Activated CD8-positive, alpha-beta memory T cell treated with anti-CD3 and anti-CD28 coated beads for 36 hours (primary cell): ENCODE data around the gene FAM90A26. TPM values are rescaled to one million over a fixed set of nuclear protein-coding genes. Genes with fewer than 3 reads are reported as not detected.
"Not testable (repeated sequence)": the region's sequence is repeated elsewhere in the genome, so short reads cannot be mapped to it uniquely, and the experiment has no call there.

ENCODE experiments used
- CTCF ChIA-PET: fragments of 350-600 bp; sonication (Branson Sonifier 250); formaldehyde crosslinking; loops from one replicate; lab custom pipeline; 2021; ENCODE audit warnings: antibody characterized with exemption; lab: Charles Lee
- POLR2A ChIA-PET: fragments of 350-600 bp; sonication (Branson Sonifier 250); formaldehyde crosslinking; loops from one replicate; lab custom pipeline; 2021; ENCODE audit warnings: antibody characterized with exemption; lab: Charles Lee
- total RNA-seq, 2 experiments: library from RNA; stranded (reverse); gene quantifications; one replicate each; pipeline ENCODE4 v1.2.3, GENCODE V29; 2021

FAM90A26 gene
- total RNA-seq = not detected

- CTCF ChIA-PET, POLR2A ChIA-PET: not testable (repeated sequence)
These were observed at the start of gene FAM90A26 for GRCh38 chr4:9169791-9170459. TSS of gene FAM90A26 (plus strand) at chr4:9170409. CDS start at chr4:9173173, 2,764 bp downstream.

GRCh38 chr4:9122711-9123110, 47.5 kb upstream of the FAM90A26 start:
- CTCF ChIA-PET, POLR2A ChIA-PET: not testable (repeated sequence)

- CTCF ChIA-PET, POLR2A ChIA-PET: not testable (repeated sequence)
These were observed 46.6 kb upstream of the FAM90A26 start for GRCh38 chr4:9123572-9124007.

GRCh38 chr4:9125601-9126161, 44.5 kb upstream of the FAM90A26 start:
- CTCF ChIA-PET, POLR2A ChIA-PET: not testable (repeated sequence)

GRCh38 chr4:9131420-9131819, 38.8 kb upstream of the FAM90A26 start:
- CTCF ChIA-PET, POLR2A ChIA-PET: not testable (repeated sequence)

GRCh38 chr4:9132849-9133248, 37.4 kb upstream of the FAM90A26 start:
- POLR2A ChIA-PET, CTCF ChIA-PET: not testable (repeated sequence)

- POLR2A ChIA-PET, CTCF ChIA-PET: not testable (repeated sequence)
These were observed 36.2 kb upstream of the FAM90A26 start for GRCh38 chr4:9134011-9134410.

- POLR2A ChIA-PET = not testable (repeated sequence)
These were observed 35.7 kb upstream of the FAM90A26 start for GRCh38 chr4:9134556-9134955.

GRCh38 chr4:9141050-9141449, 29.2 kb upstream of the FAM90A26 start:
- POLR2A ChIA-PET, CTCF ChIA-PET: not testable (repeated sequence)

More at GRCh38 chr4:9134556-9134955, 35.7 kb upstream of the FAM90A26 start:
- CTCF ChIA-PET = not testable (repeated sequence)

GRCh38 chr4:9142786-9143185, 27.4 kb upstream of the FAM90A26 start:
- POLR2A ChIA-PET, CTCF ChIA-PET: not testable (repeated sequence)

- CTCF ChIA-PET = no interaction called here
These were observed 26.7 kb upstream of the FAM90A26 start for GRCh38 chr4:9143421-9144080.

GRCh38 chr4:9146967-9147366, 23.2 kb upstream of the FAM90A26 start:
- ChIA-PET CTCF (no interaction called here), POLR2A (no interaction called here)

More at GRCh38 chr4:9143421-9144080, 26.7 kb upstream of the FAM90A26 start:
- POLR2A ChIA-PET = no interaction called here

GRCh38 chr4:9147368-9147767, 22.8 kb upstream of the FAM90A26 start:
- POLR2A ChIA-PET, CTCF ChIA-PET: not testable (repeated sequence)

- CTCF ChIA-PET, POLR2A ChIA-PET: not testable (repeated sequence)
These were observed 21.4 kb upstream of the FAM90A26 start for GRCh38 chr4:9148611-9149409.

GRCh38 chr4:9151809-9152179, 18.4 kb upstream of the FAM90A26 start:
- CTCF ChIA-PET, POLR2A ChIA-PET: not testable (repeated sequence)

- CTCF ChIA-PET, POLR2A ChIA-PET: not testable (repeated sequence)
These were observed 17.8 kb upstream of the FAM90A26 start for GRCh38 chr4:9152180-9153007.

GRCh38 chr4:9153008-9153570, 17.1 kb upstream of the FAM90A26 start:
- POLR2A ChIA-PET, CTCF ChIA-PET: not testable (repeated sequence)

GRCh38 chr4:9153571-9154157, 16.5 kb upstream of the FAM90A26 start:
- POLR2A ChIA-PET = not testable (repeated sequence)

More at GRCh38 chr4:9153571-9154157, 16.5 kb upstream of the FAM90A26 start:
- CTCF ChIA-PET = not testable (repeated sequence)
